VCaP (cell line): ENCODE measurements around the gene SLC4A4.

Experiments used
- H3K27ac ChIP-seq: fragments of 450-650 bp; 2 replicates; pipeline ENCODE4 v1.5.1; 2017
- TF ChIP-seq, protein P1 (sequence below): fragments of 450-650 bp; conservative IDR thresholded peaks from 2 replicates; pipeline ENCODE4 v1.5.1; 2017; ENCODE audit warnings: mild to moderate bottlenecking, moderate library complexity

The SLC4A4 gene

DNA sequence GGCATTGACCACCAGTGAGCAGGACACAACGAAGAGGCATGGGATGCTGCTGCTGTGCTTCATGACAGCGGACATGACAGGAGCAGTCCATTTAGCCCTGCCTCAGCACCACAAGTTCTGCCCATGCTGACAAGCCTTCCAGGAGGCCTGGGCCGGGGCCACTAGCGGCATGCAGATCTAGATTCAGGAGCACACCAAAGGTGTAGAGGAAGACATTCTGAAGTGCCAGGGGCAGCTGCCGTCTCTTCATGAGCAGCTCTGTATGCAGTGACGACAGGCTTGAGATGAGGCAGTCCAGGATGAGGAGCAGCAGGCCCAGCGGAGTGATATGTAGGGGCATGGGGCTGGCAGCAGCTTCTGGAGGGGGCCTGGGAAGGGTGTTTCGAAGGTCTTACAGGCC, 38.5 kb upstream of the SLC4A4 start:
- TF ChIP-seq, protein P1, sequence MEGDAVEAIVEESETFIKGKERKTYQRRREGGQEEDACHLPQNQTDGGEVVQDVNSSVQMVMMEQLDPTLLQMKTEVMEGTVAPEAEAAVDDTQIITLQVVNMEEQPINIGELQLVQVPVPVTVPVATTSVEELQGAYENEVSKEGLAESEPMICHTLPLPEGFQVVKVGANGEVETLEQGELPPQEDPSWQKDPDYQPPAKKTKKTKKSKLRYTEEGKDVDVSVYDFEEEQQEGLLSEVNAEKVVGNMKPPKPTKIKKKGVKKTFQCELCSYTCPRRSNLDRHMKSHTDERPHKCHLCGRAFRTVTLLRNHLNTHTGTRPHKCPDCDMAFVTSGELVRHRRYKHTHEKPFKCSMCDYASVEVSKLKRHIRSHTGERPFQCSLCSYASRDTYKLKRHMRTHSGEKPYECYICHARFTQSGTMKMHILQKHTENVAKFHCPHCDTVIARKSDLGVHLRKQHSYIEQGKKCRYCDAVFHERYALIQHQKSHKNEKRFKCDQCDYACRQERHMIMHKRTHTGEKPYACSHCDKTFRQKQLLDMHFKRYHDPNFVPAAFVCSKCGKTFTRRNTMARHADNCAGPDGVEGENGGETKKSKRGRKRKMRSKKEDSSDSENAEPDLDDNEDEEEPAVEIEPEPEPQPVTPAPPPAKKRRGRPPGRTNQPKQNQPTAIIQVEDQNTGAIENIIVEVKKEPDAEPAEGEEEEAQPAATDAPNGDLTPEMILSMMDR = no peak
- H3K27ac ChIP-seq = no peak overlapping the region

DNA sequence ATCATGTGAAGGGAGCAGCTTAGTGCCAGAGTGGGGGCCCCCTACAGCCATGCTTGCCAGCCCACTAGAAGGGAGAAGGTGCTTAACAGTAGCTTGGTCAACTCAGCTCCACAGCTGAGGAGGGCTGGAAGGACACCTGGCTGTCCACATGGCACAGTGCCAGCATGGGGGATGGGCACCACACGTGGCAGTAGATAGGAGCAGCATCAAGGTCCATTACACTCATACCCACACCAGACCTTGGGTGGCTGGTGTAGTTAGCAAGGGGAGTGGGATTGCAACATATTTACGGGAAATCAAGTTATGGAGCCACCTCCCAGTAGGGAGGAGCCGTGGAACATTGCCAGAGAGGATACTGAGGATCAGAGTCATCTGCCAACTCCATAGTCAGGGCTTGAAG, 37.9 kb upstream of the SLC4A4 start:
- no peak overlapping the region for H3K27ac ChIP-seq
- TF ChIP-seq, protein P1 = no peak

DNA sequence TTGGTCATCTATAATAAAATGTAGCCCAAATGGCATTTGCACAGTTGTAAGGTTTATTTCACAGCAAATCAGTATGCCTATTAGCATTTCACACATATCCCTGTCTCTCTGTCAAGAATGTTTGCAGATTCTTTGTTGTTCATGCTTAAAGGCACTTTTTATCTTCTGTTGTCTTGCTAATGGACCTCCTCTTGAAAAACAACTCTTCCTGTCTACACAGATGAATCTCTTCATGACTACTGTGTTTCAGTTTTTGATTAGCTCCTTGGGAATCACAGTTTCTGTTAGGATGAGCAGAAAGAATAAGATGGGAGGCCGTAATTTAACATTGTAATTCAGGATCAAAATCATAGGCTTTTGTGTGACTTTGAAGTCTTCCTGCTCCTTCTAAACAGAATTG, 35.5 kb upstream of the SLC4A4 start:
- TF ChIP-seq, protein P1 = no peak

DNA sequence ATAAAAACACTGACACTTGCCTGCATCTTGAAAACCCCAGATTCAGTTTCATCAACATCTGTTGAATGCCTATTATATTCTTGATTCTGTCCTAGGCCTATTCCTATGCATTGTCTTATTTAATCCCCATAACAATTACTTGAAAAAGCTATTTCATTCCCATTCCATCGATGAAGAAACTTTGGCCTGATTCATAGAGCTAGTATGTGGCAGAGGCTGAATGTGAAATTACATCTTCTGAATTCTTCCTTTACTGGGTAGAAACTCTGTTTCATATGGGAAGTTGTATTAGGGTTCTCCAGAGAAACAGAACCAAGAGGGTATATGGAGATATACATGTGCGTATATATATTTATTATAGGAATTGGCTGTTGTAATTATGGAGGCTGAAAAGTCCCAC, 35.0 kb upstream of the SLC4A4 start:
- TF ChIP-seq, protein P1 = no peak
- no peak overlapping the region for H3K27ac ChIP-seq

More for the DNA sequence above, 35.5 kb upstream of the SLC4A4 start:
- no peak overlapping the region for H3K27ac ChIP-seq

DNA sequence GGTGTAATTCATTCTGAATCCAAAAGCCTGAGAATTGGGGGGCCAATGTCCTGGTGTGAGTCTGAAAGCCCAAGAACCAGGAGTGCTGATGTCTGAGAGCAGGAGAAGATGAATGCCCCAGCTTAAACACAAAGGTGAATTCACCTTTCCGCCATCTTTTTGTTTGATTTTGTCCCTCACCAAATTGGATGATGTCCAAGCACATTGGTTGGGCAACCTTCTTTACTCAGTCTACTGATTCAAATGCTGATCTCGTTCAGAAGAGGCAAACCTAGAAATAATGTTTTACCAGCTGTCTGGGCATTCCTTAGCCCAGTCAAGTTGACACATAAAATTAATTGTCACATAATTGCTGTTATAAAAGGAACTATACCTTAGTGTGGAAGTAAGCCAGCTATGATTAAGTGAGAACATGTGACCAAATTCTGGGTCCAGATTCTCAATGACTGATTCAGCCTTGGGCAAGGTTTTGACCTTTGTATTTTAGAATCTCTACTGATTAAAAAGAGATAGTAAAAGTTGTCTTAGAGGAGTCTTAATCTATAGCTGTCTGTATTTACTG, 34.5 kb upstream of the SLC4A4 start:
- H3K27ac ChIP-seq = no peak overlapping the region
- TF ChIP-seq, protein P1 = no peak

DNA sequence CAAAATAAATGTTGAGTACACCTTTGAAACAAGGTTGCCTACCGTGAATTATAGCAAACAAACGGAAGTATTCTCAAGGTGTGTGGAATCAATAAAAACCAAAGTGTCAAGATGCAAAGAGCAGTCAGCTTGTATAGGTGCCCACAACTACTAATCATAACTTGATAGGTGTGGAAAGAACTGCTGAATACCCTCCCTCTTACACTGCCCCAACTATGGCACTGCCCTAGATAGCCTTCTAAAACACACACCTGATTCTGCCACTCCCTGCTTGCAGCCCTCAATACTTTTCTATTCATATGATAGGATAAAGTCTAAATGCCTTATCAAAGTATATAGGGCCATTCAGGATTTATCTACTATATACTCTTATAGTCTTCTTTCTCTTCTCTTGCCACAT, 31.1 kb upstream of the SLC4A4 start:
- H3K27ac ChIP-seq = no peak overlapping the region
- TF ChIP-seq, protein P1 = no peak

DNA sequence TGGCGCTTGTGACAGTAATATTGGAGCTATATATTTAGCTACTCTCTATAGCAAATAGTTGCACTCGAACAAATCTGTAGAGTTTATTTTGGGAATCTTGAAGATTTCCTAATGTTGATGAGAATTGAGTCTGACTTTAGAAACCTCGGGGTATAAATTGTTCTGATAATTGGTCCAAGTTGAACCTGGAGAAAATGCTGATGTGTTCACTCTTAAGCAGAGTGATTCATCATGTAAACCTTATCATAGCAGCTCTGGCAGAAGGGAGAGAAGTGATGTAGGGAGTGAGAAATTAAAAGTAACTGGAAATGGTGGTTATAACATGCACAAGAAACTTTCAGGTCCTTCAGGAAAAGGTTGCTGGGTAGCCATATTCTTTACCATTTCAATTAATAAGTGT, 16.4 kb upstream of the SLC4A4 start:
- TF ChIP-seq, protein P1 = no peak
- no peak overlapping the region for H3K27ac ChIP-seq
